ENCODE results near the gene MTMR12.
A peak's percentile ranks its signal among the peaks of the same experiment; 100 is the strongest.

Gene MTMR12

GRCh38 chr5:32311404-32312196 lies 1.1 kb downstream of the MTMR12 start:
- Histone ChIP-seq H2BK5ac (ENCODE audit: low read length) (no peak overlapping the region), H3K27ac (ENCODE audit: low read depth, low read length) (peak overlapping the region; percentile 91), H3K9ac (ENCODE audit: low read length) (peak overlapping the region; percentile 91), H3K4me1 (ENCODE audit: control insufficient read depth, low read depth, low read length) (peaks cover 3% of the 10 kb centered on the region), H3K56ac (ENCODE audit: low read length) (peak overlapping the region; percentile 95), H3K27me3 (ENCODE audit: insufficient read depth, low read length, poor library complexity) (no peaks in the 10 kb centered on the region), H4K5ac (ENCODE audit: low read length) (no peak overlapping the region), H3K79me1 (ENCODE audit: low read length) (peaks cover 12% of the 10 kb centered on the region), H3K36me3 (ENCODE audit: control insufficient read depth, insufficient read depth, low read length) (no peaks in the 10 kb centered on the region), H3K23ac (ENCODE audit: low read length) (peak overlapping the region; percentile 56), H3K4me3 (ENCODE audit: low read length) (peak overlapping the region; percentile 80), H4K8ac (ENCODE audit: low read depth, low read length) (no peak overlapping the region), H3K4me2 (ENCODE audit: low read length) (peak overlapping the region; percentile 84), H2BK120ac (ENCODE audit: low read depth, low read length) (no peak overlapping the region), H3K4ac (ENCODE audit: low read depth, low read length) (no peak overlapping the region), H2AK5ac (ENCODE audit: low read length) (no peak overlapping the region), H3K18ac (ENCODE audit: low read length) (peak overlapping the region; percentile 83), H2BK15ac (replicated peaks; ENCODE audit: low read depth) (no peak overlapping the region), H3K79me2 (ENCODE audit: control insufficient read depth, insufficient read depth, low read length) (peaks cover 32% of the 10 kb centered on the region)
- WGBS (ENCODE audit: extremely low coverage, insufficient coverage, low lambda C conversion rate): no CpG with 5 or more reads among the region's 16 CpGs
- DNase-seq: peak; percentile 74

- no CpG with 5 or more reads among the region's 6 CpGs for WGBS (ENCODE audit: extremely low coverage, insufficient coverage, low lambda C conversion rate)
- no peak overlapping the region for H4K5ac ChIP-seq (ENCODE audit: low read length)
Observed at GRCh38 chr5:32309761-32310160, 3.0 kb downstream of the MTMR12 start.

DNA sequence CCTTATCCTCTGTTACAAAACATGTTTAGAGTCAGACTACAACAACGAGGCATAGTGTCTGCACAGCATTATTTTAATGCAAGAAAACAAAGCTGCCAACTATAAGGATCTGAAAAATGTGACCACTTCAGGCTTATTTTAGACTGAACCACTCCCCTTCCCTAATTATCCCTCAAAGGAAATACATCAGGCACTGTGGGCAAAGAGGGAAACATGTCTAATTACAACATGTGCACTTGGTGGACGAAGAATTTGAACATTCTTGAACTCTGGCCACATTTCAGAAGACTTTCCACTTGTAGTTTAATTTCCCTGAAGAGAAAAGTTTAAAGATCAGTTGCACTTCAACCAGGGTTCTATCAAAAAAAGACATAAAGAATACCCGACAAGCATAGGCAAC lies 3.8 kb downstream of the MTMR12 start:
- WGBS (ENCODE audit: extremely low coverage, insufficient coverage, low lambda C conversion rate): no CpG with 5 or more reads among the region's 3 CpGs
- H3K56ac ChIP-seq (ENCODE audit: low read length): no peak overlapping the region

More at GRCh38 chr5:32309761-32310160, 3.0 kb downstream of the MTMR12 start:
- H3K4ac ChIP-seq (ENCODE audit: low read depth, low read length): no peak overlapping the region
- peaks cover 38% of the 10 kb centered on the region for H3K79me2 ChIP-seq (ENCODE audit: control insufficient read depth, insufficient read depth, low read length)
- no peak overlapping the region for H2BK5ac ChIP-seq (ENCODE audit: low read length)
- no peak overlapping the region for H4K8ac ChIP-seq (ENCODE audit: low read depth, low read length)
- no peak overlapping the region for H3K4me3 ChIP-seq (ENCODE audit: low read length)
- H2BK15ac ChIP-seq (replicated peaks; ENCODE audit: low read depth): no peak overlapping the region
- H2BK120ac ChIP-seq (ENCODE audit: low read depth, low read length): no peak overlapping the region
- H3K79me1 ChIP-seq (ENCODE audit: low read length): peaks cover 12% of the 10 kb centered on the region
- H2AK5ac ChIP-seq (ENCODE audit: low read length): no peak overlapping the region
- no peak overlapping the region for H3K56ac ChIP-seq (ENCODE audit: low read length)
- no peak overlapping the region for H3K23ac ChIP-seq (ENCODE audit: low read length)
- no peak for DNase-seq
- H3K18ac ChIP-seq (ENCODE audit: low read length): no peak overlapping the region
- no peak overlapping the region for H3K27ac ChIP-seq (ENCODE audit: low read depth, low read length)
- no peak overlapping the region for H3K9ac ChIP-seq (ENCODE audit: low read length)
- H3K4me2 ChIP-seq (ENCODE audit: low read length): no peak overlapping the region
- H3K4me1 ChIP-seq (ENCODE audit: control insufficient read depth, low read depth, low read length): peaks cover 3% of the 10 kb centered on the region
- no peaks in the 10 kb centered on the region for H3K27me3 ChIP-seq (ENCODE audit: insufficient read depth, low read length, poor library complexity)
- no peaks in the 10 kb centered on the region for H3K36me3 ChIP-seq (ENCODE audit: control insufficient read depth, insufficient read depth, low read length)

GRCh38 chr5:32307769-32308194 lies 5.0 kb downstream of the MTMR12 start:
- Histone ChIP-seq H3K36me3 (ENCODE audit: control insufficient read depth, insufficient read depth, low read length) (no peaks in the 10 kb centered on the region), H3K9ac (ENCODE audit: low read length) (no peak overlapping the region), H3K4me1 (ENCODE audit: control insufficient read depth, low read depth, low read length) (peaks cover 3% of the 10 kb centered on the region), H3K23ac (ENCODE audit: low read length) (no peak overlapping the region), H3K18ac (ENCODE audit: low read length) (no peak overlapping the region), H4K8ac (ENCODE audit: low read depth, low read length) (no peak overlapping the region), H2BK120ac (ENCODE audit: low read depth, low read length) (no peak overlapping the region), H3K4me2 (ENCODE audit: low read length) (no peak overlapping the region), H3K27me3 (ENCODE audit: insufficient read depth, low read length, poor library complexity) (no peaks in the 10 kb centered on the region), H3K56ac (ENCODE audit: low read length) (no peak overlapping the region), H4K5ac (ENCODE audit: low read length) (no peak overlapping the region), H3K79me2 (ENCODE audit: control insufficient read depth, insufficient read depth, low read length) (peaks cover 47% of the 10 kb centered on the region), H2AK5ac (ENCODE audit: low read length) (no peak overlapping the region), H3K4me3 (ENCODE audit: low read length) (no peak overlapping the region), H3K27ac (ENCODE audit: low read depth, low read length) (no peak overlapping the region), H2BK5ac (ENCODE audit: low read length) (no peak overlapping the region), H3K79me1 (ENCODE audit: low read length) (peaks cover 15% of the 10 kb centered on the region), H3K4ac (ENCODE audit: low read depth, low read length) (no peak overlapping the region), H2BK15ac (replicated peaks; ENCODE audit: low read depth) (no peak overlapping the region)
- no CpG with 5 or more reads among the region's 4 CpGs for WGBS (ENCODE audit: extremely low coverage, insufficient coverage, low lambda C conversion rate)
- no peak for DNase-seq

More for the DNA sequence above, 3.8 kb downstream of the MTMR12 start:
- Histone ChIP-seq H3K27me3 (ENCODE audit: insufficient read depth, low read length, poor library complexity) (no peaks in the 10 kb centered on the region), H2BK120ac (ENCODE audit: low read depth, low read length) (no peak overlapping the region), H2BK5ac (ENCODE audit: low read length) (no peak overlapping the region), H4K8ac (ENCODE audit: low read depth, low read length) (no peak overlapping the region), H3K4me1 (ENCODE audit: control insufficient read depth, low read depth, low read length) (peaks cover 3% of the 10 kb centered on the region), H3K4me2 (ENCODE audit: low read length) (no peak overlapping the region), H3K4me3 (ENCODE audit: low read length) (no peak overlapping the region), H3K9ac (ENCODE audit: low read length) (no peak overlapping the region), H2BK15ac (replicated peaks; ENCODE audit: low read depth) (no peak overlapping the region), H3K27ac (ENCODE audit: low read depth, low read length) (no peak overlapping the region), H3K36me3 (ENCODE audit: control insufficient read depth, insufficient read depth, low read length) (no peaks in the 10 kb centered on the region), H3K4ac (ENCODE audit: low read depth, low read length) (no peak overlapping the region), H3K23ac (ENCODE audit: low read length) (no peak overlapping the region), H3K79me2 (ENCODE audit: control insufficient read depth, insufficient read depth, low read length) (peaks cover 43% of the 10 kb centered on the region), H3K18ac (ENCODE audit: low read length) (no peak overlapping the region), H3K79me1 (ENCODE audit: low read length) (peaks cover 15% of the 10 kb centered on the region), H2AK5ac (ENCODE audit: low read length) (no peak overlapping the region), H4K5ac (ENCODE audit: low read length) (no peak overlapping the region)
- DNase-seq: no peak

GRCh38 chr5:32304622-32305021 lies 8.1 kb downstream of the MTMR12 start:
- Histone ChIP-seq H3K23ac (ENCODE audit: low read length) (no peak overlapping the region), H4K5ac (ENCODE audit: low read length) (no peak overlapping the region), H3K4me2 (ENCODE audit: low read length) (no peak overlapping the region), H3K4me3 (ENCODE audit: low read length) (no peak overlapping the region), H2BK15ac (replicated peaks; ENCODE audit: low read depth) (no peak overlapping the region), H3K36me3 (ENCODE audit: control insufficient read depth, insufficient read depth, low read length) (no peaks in the 10 kb centered on the region), H3K79me1 (ENCODE audit: low read length) (peaks cover 15% of the 10 kb centered on the region), H3K56ac (ENCODE audit: low read length) (no peak overlapping the region), H3K27me3 (ENCODE audit: insufficient read depth, low read length, poor library complexity) (no peaks in the 10 kb centered on the region), H3K18ac (ENCODE audit: low read length) (no peak overlapping the region), H2BK120ac (ENCODE audit: low read depth, low read length) (no peak overlapping the region), H3K79me2 (ENCODE audit: control insufficient read depth, insufficient read depth, low read length) (peaks cover 48% of the 10 kb centered on the region), H3K27ac (ENCODE audit: low read depth, low read length) (no peak overlapping the region), H3K4me1 (ENCODE audit: control insufficient read depth, low read depth, low read length) (peaks cover 6% of the 10 kb centered on the region), H4K8ac (ENCODE audit: low read depth, low read length) (no peak overlapping the region), H3K9ac (ENCODE audit: low read length) (no peak overlapping the region), H2AK5ac (ENCODE audit: low read length) (no peak overlapping the region), H2BK5ac (ENCODE audit: low read length) (no peak overlapping the region), H3K4ac (ENCODE audit: low read depth, low read length) (no peak overlapping the region)
- no peak for DNase-seq
- no CpG with 5 or more reads among the region's 5 CpGs for WGBS (ENCODE audit: extremely low coverage, insufficient coverage, low lambda C conversion rate)

DNA sequence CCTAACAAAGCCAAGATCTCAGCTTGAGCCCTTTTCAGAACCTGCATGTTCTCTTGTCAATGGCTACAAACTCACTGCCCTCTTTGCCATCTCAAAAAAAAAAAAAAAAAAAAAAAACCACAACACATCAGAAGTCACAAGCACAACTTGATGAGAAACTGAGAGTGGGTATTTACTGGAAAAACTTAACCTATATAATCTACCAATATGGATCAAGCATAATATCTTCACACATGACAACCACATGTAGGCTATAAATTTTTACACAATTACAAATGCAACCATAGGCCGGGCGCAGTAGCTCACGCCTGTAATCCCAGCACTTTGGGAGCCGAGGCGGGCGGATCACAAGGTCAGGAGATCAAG lies 9.0 kb downstream of the MTMR12 start:
- Histone ChIP-seq H2AK5ac (ENCODE audit: low read length) (no peak overlapping the region), H3K4me2 (ENCODE audit: low read length) (no peak overlapping the region), H3K27me3 (ENCODE audit: insufficient read depth, low read length, poor library complexity) (no peaks in the 10 kb centered on the region), H4K8ac (ENCODE audit: low read depth, low read length) (no peak overlapping the region), H3K9ac (ENCODE audit: low read length) (no peak overlapping the region), H2BK15ac (replicated peaks; ENCODE audit: low read depth) (no peak overlapping the region), H4K5ac (ENCODE audit: low read length) (no peak overlapping the region), H3K36me3 (ENCODE audit: control insufficient read depth, insufficient read depth, low read length) (no peaks in the 10 kb centered on the region), H3K4me1 (ENCODE audit: control insufficient read depth, low read depth, low read length) (peaks cover 6% of the 10 kb centered on the region), H3K27ac (ENCODE audit: low read depth, low read length) (no peak overlapping the region), H3K56ac (ENCODE audit: low read length) (no peak overlapping the region), H2BK120ac (ENCODE audit: low read depth, low read length) (no peak overlapping the region), H2BK5ac (ENCODE audit: low read length) (no peak overlapping the region), H3K79me2 (ENCODE audit: control insufficient read depth, insufficient read depth, low read length) (peaks cover 50% of the 10 kb centered on the region), H3K23ac (ENCODE audit: low read length) (no peak overlapping the region), H3K4me3 (ENCODE audit: low read length) (no peak overlapping the region), H3K79me1 (ENCODE audit: low read length) (peaks cover 22% of the 10 kb centered on the region), H3K4ac (ENCODE audit: low read depth, low read length) (no peak overlapping the region), H3K18ac (ENCODE audit: low read length) (no peak overlapping the region)
- WGBS (ENCODE audit: extremely low coverage, insufficient coverage, low lambda C conversion rate): no CpG with 5 or more reads among the region's 6 CpGs
- no peak for DNase-seq

All from mesendoderm (in vitro differentiated cells).